Measurements from ENCODE around the gene THOP1. TPM values are rescaled to one million over a fixed set of nuclear protein-coding genes. Genes with fewer than 3 reads are reported as not detected.

The THOP1 gene
- total RNA-seq, 1 experiment from 2014 or later: 85.8 TPM

GRCh38 chr19:2740314-2740656, 45.0 kb upstream of the THOP1 start:
- Histone ChIP-seq H3K4me3 (no peak overlapping the region), H3K4me1 (replicated peaks; ENCODE audit: insufficient read depth) (no peaks in the 10 kb centered on the region), H3K9me2 (ENCODE audit: insufficient read depth) (no peaks in the 10 kb centered on the region), H3K27me3 (ENCODE audit: insufficient read depth, low read depth) (peaks cover 21% of the 10 kb centered on the region), H3K79me2 (ENCODE audit: low read depth) (no peaks in the 10 kb centered on the region), H2AFZ (no peak overlapping the region), H4K20me1 (ENCODE audit: insufficient read depth) (no peaks in the 10 kb centered on the region), H3K9me3 (ENCODE audit: insufficient read depth, low read depth) (no peaks in the 10 kb centered on the region), H3K4me2 (no peak overlapping the region), H3K27ac (no peak overlapping the region), H3K36me3 (ENCODE audit: low read depth) (no peaks in the 10 kb centered on the region), H3F3A (ENCODE audit: insufficient read depth, low read depth) (no peaks in the 10 kb centered on the region)
- ChIA-PET POLR2A (ENCODE audit: unreplicated experiment) (no interaction called here), CTCF (no interaction called here)
- BruUV-seq (replicated peaks): no TSS peak
- intact Hi-C loops (cut with micrococcal nuclease; ENCODE audit: unreplicated experiment): no loop called here
- no peak for TF ChIP-seq CTCF (conservative IDR thresholded peaks at IDR 0.05)
- no peak for TF ChIP-seq EZH2 (IDR thresholded peaks at IDR 0.05; ENCODE audit: low read depth)
- DNase-seq: no peak

GRCh38 chr19:2743099-2743498, 42.2 kb upstream of the THOP1 start:
- no peak for DNase-seq
- H3K4me2 ChIP-seq: no peak overlapping the region
- no peak for TF ChIP-seq EZH2 (IDR thresholded peaks at IDR 0.05; ENCODE audit: low read depth)
- no peak overlapping the region for H3K4me3 ChIP-seq
- H3K79me2 ChIP-seq (ENCODE audit: low read depth): no peaks in the 10 kb centered on the region
- no peaks in the 10 kb centered on the region for H3K4me1 ChIP-seq (replicated peaks; ENCODE audit: insufficient read depth)
- H4K20me1 ChIP-seq (ENCODE audit: insufficient read depth): no peaks in the 10 kb centered on the region
- BruUV-seq (replicated peaks): no TSS peak
- H2AFZ ChIP-seq: no peak overlapping the region
- H3K36me3 ChIP-seq (ENCODE audit: low read depth): no peaks in the 10 kb centered on the region
- H3K9me3 ChIP-seq (ENCODE audit: insufficient read depth, low read depth): no peaks in the 10 kb centered on the region
- ChIA-PET POLR2A (ENCODE audit: unreplicated experiment) (no interaction called here), CTCF (no interaction called here)
- H3K27ac ChIP-seq: no peak overlapping the region
- no peaks in the 10 kb centered on the region for H3F3A ChIP-seq (ENCODE audit: insufficient read depth, low read depth)
- intact Hi-C loops (cut with micrococcal nuclease; ENCODE audit: unreplicated experiment): no loop called here
- peaks cover 27% of the 10 kb centered on the region for H3K27me3 ChIP-seq (ENCODE audit: insufficient read depth, low read depth)
- H3K9me2 ChIP-seq (ENCODE audit: insufficient read depth): no peaks in the 10 kb centered on the region

GRCh38 chr19:2744113-2744512, 41.2 kb upstream of the THOP1 start:
- H3K79me2 ChIP-seq (ENCODE audit: low read depth): no peaks in the 10 kb centered on the region
- no peaks in the 10 kb centered on the region for H3K9me2 ChIP-seq (ENCODE audit: insufficient read depth)
- ChIA-PET CTCF (no interaction called here), POLR2A (ENCODE audit: unreplicated experiment) (no interaction called here)
- H3K9me3 ChIP-seq (ENCODE audit: insufficient read depth, low read depth): no peaks in the 10 kb centered on the region
- intact Hi-C loops (cut with micrococcal nuclease; ENCODE audit: unreplicated experiment): no loop called here
- H3F3A ChIP-seq (ENCODE audit: insufficient read depth, low read depth): no peaks in the 10 kb centered on the region
- H3K4me2 ChIP-seq: no peak overlapping the region
- H3K27ac ChIP-seq: no peak overlapping the region
- DNase-seq: no peak
- H3K27me3 ChIP-seq (ENCODE audit: insufficient read depth, low read depth): peaks cover 27% of the 10 kb centered on the region
- no peaks in the 10 kb centered on the region for H3K4me1 ChIP-seq (replicated peaks; ENCODE audit: insufficient read depth)
- no peak for TF ChIP-seq EZH2 (IDR thresholded peaks at IDR 0.05; ENCODE audit: low read depth)
- TF ChIP-seq CTCF (conservative IDR thresholded peaks at IDR 0.05): no peak
- H3K36me3 ChIP-seq (ENCODE audit: low read depth): no peaks in the 10 kb centered on the region
- no TSS peak for BruUV-seq (replicated peaks)
- H3K4me3 ChIP-seq: no peak overlapping the region
- H4K20me1 ChIP-seq (ENCODE audit: insufficient read depth): no peaks in the 10 kb centered on the region
- no peak overlapping the region for H2AFZ ChIP-seq

GRCh38 chr19:2747349-2747748, 38.0 kb upstream of the THOP1 start:
- Histone ChIP-seq H3K79me2 (ENCODE audit: low read depth) (no peaks in the 10 kb centered on the region), H4K20me1 (ENCODE audit: insufficient read depth) (no peaks in the 10 kb centered on the region), H3K4me3 (no peak overlapping the region), H3K36me3 (ENCODE audit: low read depth) (no peaks in the 10 kb centered on the region), H3K9me3 (ENCODE audit: insufficient read depth, low read depth) (no peaks in the 10 kb centered on the region), H3K4me2 (no peak overlapping the region), H3K4me1 (replicated peaks; ENCODE audit: insufficient read depth) (no peaks in the 10 kb centered on the region), H3K27ac (no peak overlapping the region), H3K27me3 (ENCODE audit: insufficient read depth, low read depth) (peaks cover 24% of the 10 kb centered on the region), H2AFZ (no peak overlapping the region), H3K9me2 (ENCODE audit: insufficient read depth) (no peaks in the 10 kb centered on the region), H3F3A (ENCODE audit: insufficient read depth, low read depth) (no peaks in the 10 kb centered on the region)
- no TSS peak for BruUV-seq (replicated peaks)
- ChIA-PET POLR2A (ENCODE audit: unreplicated experiment) (no interaction called here), CTCF (no interaction called here)
- intact Hi-C loops (cut with micrococcal nuclease; ENCODE audit: unreplicated experiment): no loop called here
- TF ChIP-seq CTCF (conservative IDR thresholded peaks at IDR 0.05) (no peak), EZH2 (IDR thresholded peaks at IDR 0.05; ENCODE audit: low read depth) (no peak)
- DNase-seq: no peak

All from PC-9 (cell line).